GM10248 (cell line): ENCODE measurements around the gene PGK1.
"Not testable (repeated sequence)": the region's sequence is repeated elsewhere in the genome, so short reads cannot be mapped to it uniquely, and the experiment has no call there.

Experiments used
- CTCF ChIA-PET: fragments of 300-600 bp; sonication (Branson Sonifier 250); formaldehyde crosslinking; extraction: SDS; loops from one replicate; lab custom pipeline; 2021; ENCODE audit warnings: antibody characterized with exemption; lab: Yijun Ruan, JAX
- POLR2A ChIA-PET: fragments of 350-650 bp; sonication (Branson Sonifier 250); formaldehyde crosslinking; extraction: SDS; loops from one replicate; lab custom pipeline; 2020; ENCODE audit warnings: antibody characterized with exemption; lab: Yijun Ruan, JAX
- DNase-seq: peaks from one replicate; pipeline ENCODE4 v3.0.0; 2012; ENCODE audit errors: extremely low spot score
- TF ChIP-seq, protein P1 (sequence below): IDR thresholded peaks from 2 replicates; pipeline ENCODE4 v1.5.1; 2012; ENCODE audit warnings: mild to moderate bottlenecking, low read depth; ENCODE audit errors: extremely low read depth, missing control alignments, control extremely low read depth

The PGK1 gene

GRCh38 chrX:78074088-78074487 lies 30.0 kb upstream of the PGK1 start:
- TF ChIP-seq, protein P1, sequence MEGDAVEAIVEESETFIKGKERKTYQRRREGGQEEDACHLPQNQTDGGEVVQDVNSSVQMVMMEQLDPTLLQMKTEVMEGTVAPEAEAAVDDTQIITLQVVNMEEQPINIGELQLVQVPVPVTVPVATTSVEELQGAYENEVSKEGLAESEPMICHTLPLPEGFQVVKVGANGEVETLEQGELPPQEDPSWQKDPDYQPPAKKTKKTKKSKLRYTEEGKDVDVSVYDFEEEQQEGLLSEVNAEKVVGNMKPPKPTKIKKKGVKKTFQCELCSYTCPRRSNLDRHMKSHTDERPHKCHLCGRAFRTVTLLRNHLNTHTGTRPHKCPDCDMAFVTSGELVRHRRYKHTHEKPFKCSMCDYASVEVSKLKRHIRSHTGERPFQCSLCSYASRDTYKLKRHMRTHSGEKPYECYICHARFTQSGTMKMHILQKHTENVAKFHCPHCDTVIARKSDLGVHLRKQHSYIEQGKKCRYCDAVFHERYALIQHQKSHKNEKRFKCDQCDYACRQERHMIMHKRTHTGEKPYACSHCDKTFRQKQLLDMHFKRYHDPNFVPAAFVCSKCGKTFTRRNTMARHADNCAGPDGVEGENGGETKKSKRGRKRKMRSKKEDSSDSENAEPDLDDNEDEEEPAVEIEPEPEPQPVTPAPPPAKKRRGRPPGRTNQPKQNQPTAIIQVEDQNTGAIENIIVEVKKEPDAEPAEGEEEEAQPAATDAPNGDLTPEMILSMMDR = no peak
- CTCF ChIA-PET = interaction anchor here (1.0 to 3.2 kb wide), 5 partner anchors 9 to 45 kb away, joined by 3 to 10 read pairs (median 6); no protein-coding TSS in a partner anchor
- POLR2A ChIA-PET = no interaction called here
- no peak for DNase-seq

- CTCF ChIA-PET = interaction anchor here (0.7 to 3.2 kb wide), 2 partner anchors 11 to 16 kb away, joined by 3 to 10 read pairs; no protein-coding TSS in a partner anchor
- TF ChIP-seq, protein P1 = no peak
- POLR2A ChIA-PET = no interaction called here
- no peak for DNase-seq
Measured at GRCh38 chrX:78075787-78076389, 28.2 kb upstream of the PGK1 start.

DNA sequence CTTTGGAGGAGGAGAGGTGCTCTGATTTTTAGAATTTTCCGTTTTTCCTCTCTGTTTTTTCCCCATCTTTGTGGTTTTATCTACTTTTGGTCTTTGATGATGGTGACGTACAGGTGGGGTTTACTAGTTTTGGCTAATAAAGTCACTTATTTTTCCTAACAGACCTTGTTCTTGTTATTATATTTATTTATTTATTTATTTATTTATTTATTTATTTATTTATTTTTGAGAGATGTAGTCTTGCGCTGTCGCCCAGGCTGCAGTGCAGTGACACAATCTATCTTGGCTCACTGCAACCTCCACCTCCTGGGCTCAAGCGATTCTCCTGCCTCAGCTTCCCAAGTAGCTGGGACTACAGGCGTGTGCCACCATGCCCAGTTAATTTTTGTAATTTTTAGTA lies 22.6 kb upstream of the PGK1 start:
- POLR2A ChIA-PET, DNase-seq, CTCF ChIA-PET: not testable (repeated sequence)

- POLR2A ChIA-PET = no interaction called here
- no peak for DNase-seq
- CTCF ChIA-PET = interaction anchor here (0.9 to 2.0 kb wide), 8 partner anchors 8 to 1536 kb away, joined by 3 to 10 read pairs (median 4); partner anchors contain the start of gene COX7B
- TF ChIP-seq, protein P1 = peak; percentile 31
Measured at GRCh38 chrX:78092296-78092695, 11.8 kb upstream of the PGK1 start.

GRCh38 chrX:78098108-78098507 lies 5.9 kb upstream of the PGK1 start:
- CTCF ChIA-PET = interaction anchor here (1.5 kb wide), 1 partner anchor 28 kb away, joined by 3 read pairs; no protein-coding TSS in a partner anchor
- DNase-seq = no peak
- TF ChIP-seq, protein P1 = no peak
- POLR2A ChIA-PET = interaction anchor here (0.7 kb wide), 1 partner anchor 26 kb away, joined by 4 read pairs; no protein-coding TSS in a partner anchor

DNA sequence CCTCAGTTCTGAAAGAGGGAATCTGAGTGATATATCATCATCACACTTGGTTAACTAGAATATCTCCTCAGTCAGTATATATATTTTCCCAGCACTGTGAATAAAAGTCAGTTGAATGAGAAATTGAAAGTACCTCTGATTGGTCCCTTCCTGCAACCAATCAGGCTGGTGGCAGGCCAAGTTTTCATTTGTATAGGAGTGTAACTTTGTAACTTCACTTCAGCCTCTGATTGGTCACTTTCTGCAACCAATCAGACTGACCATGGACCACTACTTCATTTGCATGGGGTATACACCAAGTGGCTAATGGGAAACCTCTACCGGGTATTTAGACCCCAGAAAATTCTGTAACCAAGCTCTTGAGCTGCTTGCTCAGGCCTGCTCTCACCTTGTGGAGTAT lies 2.0 kb upstream of the PGK1 start:
- no peak for DNase-seq
- TF ChIP-seq, protein P1 = no peak
- ChIA-PET CTCF (interaction anchor here (1.0 to 1.3 kb wide), 2 partner anchors 16 to 27 kb away, joined by 3 to 5 read pairs; no protein-coding TSS in a partner anchor), POLR2A (no interaction called here)

GRCh38 chrX:78103001-78103622 lies 936 bp upstream of the PGK1 start:
- ChIA-PET POLR2A (no interaction called here), CTCF (interaction anchor here (1.3 kb wide), 1 partner anchor 15 kb away, joined by 5 read pairs; no protein-coding TSS in a partner anchor)
- DNase-seq = no peak
- TF ChIP-seq, protein P1 = no peak
